Muscle layer of duodenum (tissue), 2 donors: Measurements from ENCODE around the gene TADA3.

Source experiments
- H3K27ac ChIP-seq: one replicate; pipeline ENCODE4 v1.7.0; 2013; ENCODE audit warnings: mild to moderate bottlenecking, low read length
- H3K27me3 ChIP-seq: one replicate; pipeline ENCODE4 v1.7.0; 2013; ENCODE audit warnings: low read depth, mild to moderate bottlenecking, control low read depth, low read length
- H3K36me3 ChIP-seq, 2 donors: one replicate each; pipeline ENCODE4 v1.7.0; 2013; ENCODE audit warnings: low read length in 2 of 2, control low read depth in 1 of 2, mild to moderate bottlenecking in 1 of 2; ENCODE audit not compliant: insufficient read depth in 2 of 2, control insufficient read depth in 1 of 2
- H3K4me1 ChIP-seq, 2 donors: one replicate each; pipeline ENCODE4 v1.7.0; 2013; ENCODE audit warnings: low read length in 2 of 2, mild to moderate bottlenecking in 2 of 2, control low read depth in 1 of 2, moderate library complexity in 1 of 2; ENCODE audit not compliant: insufficient read depth in 2 of 2, control insufficient read depth in 1 of 2
- H3K4me3 ChIP-seq, 2 donors: one replicate each; pipeline ENCODE4 v1.7.0; 2013; ENCODE audit warnings: low read length in 2 of 2, low read depth in 1 of 2, mild to moderate bottlenecking in 1 of 2
- H3K9me3 ChIP-seq, 2 donors: one replicate each; pipeline ENCODE4 v1.7.0; 2013; ENCODE audit warnings: low read length in 2 of 2, control low read depth in 1 of 2, mild to moderate bottlenecking in 1 of 2; ENCODE audit not compliant: control insufficient read depth in 1 of 2
- donor health status: healthy.

TADA3 gene

GRCh38 chr3:9770276-9770812, 21.9 kb downstream of the TADA3 start:
- peak overlapping the region; percentile 80 for H3K27ac ChIP-seq
- H3K27me3 ChIP-seq, result no peaks in the 10 kb centered on the region
- H3K4me3 ChIP-seq, result peak overlapping the region; percentile 59 to 81
- no peaks in the 10 kb centered on the region for H3K9me3 ChIP-seq
- peaks cover 21 to 36% of the 10 kb centered on the region in 2 donors for H3K4me1 ChIP-seq
- peaks cover under 1 to 7% of the 10 kb centered on the region in 2 donors for H3K36me3 ChIP-seq

- Histone ChIP-seq H3K36me3 (peaks cover 7 to 8% of the 10 kb centered on the region in 2 donors), H3K9me3 (no peaks in the 10 kb centered on the region), H3K27me3 (no peaks in the 10 kb centered on the region), H3K4me1 (peaks cover 21 to 36% of the 10 kb centered on the region in 2 donors), H3K4me3 (peak within 1 kb of the TSS; percentile 59 to 81), H3K27ac (peak within 1 kb of the TSS; percentile 80)
Measured at GRCh38 chr3:9769426-9770275, 22.6 kb downstream of the TADA3 start, which contains the start of gene CAMK1. CAMK1 (minus strand) TSS chr3:9769947; CDS start chr3:9767749, 2,198 bp downstream.

- Histone ChIP-seq H3K36me3 (peaks cover 7 to 8% of the 10 kb centered on the region in 2 donors), H3K4me1 (peaks cover 21 to 36% of the 10 kb centered on the region in 2 donors), H3K4me3 (peak overlapping the region; percentile 59 to 81), H3K27ac (peak overlapping the region; percentile 7), H3K27me3 (no peaks in the 10 kb centered on the region), H3K9me3 (no peaks in the 10 kb centered on the region)
Measured at GRCh38 chr3:9769012-9769411, 23.3 kb downstream of the TADA3 start.

- Histone ChIP-seq H3K4me3 (peak overlapping the region in 1 of 2 donors; percentile 81), H3K27ac (peak overlapping the region; percentile 7), H3K9me3 (no peaks in the 10 kb centered on the region), H3K36me3 (peaks cover 7 to 8% of the 10 kb centered on the region in 2 donors), H3K4me1 (peaks cover 21 to 36% of the 10 kb centered on the region in 2 donors), H3K27me3 (no peaks in the 10 kb centered on the region)
Measured at GRCh38 chr3:9768141-9768775, 24.0 kb downstream of the TADA3 start.

GRCh38 chr3:9767418-9767817, 24.9 kb downstream of the TADA3 start:
- H3K4me1 ChIP-seq, result peaks cover 21 to 36% of the 10 kb centered on the region in 2 donors
- H3K9me3 ChIP-seq, result no peaks in the 10 kb centered on the region
- no peak overlapping the region for H3K27ac ChIP-seq
- peaks cover 8 to 13% of the 10 kb centered on the region in 2 donors for H3K36me3 ChIP-seq
- no peaks in the 10 kb centered on the region for H3K27me3 ChIP-seq
- H3K4me3 ChIP-seq, result no peak overlapping the region

- Histone ChIP-seq H3K4me3 (no peak overlapping the region), H3K27me3 (no peaks in the 10 kb centered on the region), H3K36me3 (peaks cover 20 to 24% of the 10 kb centered on the region in 2 donors), H3K9me3 (no peaks in the 10 kb centered on the region), H3K4me1 (peaks cover 21 to 36% of the 10 kb centered on the region in 2 donors), H3K27ac (no peak overlapping the region)
Measured at GRCh38 chr3:9765865-9766264, 26.4 kb downstream of the TADA3 start.

- Histone ChIP-seq H3K36me3 (peaks cover 37 to 48% of the 10 kb centered on the region in 2 donors), H3K4me3 (no peak overlapping the region), H3K4me1 (peaks cover 0 to 11% of the 10 kb centered on the region in 2 donors), H3K27ac (no peak overlapping the region), H3K27me3 (no peaks in the 10 kb centered on the region), H3K9me3 (no peaks in the 10 kb centered on the region)
Measured at GRCh38 chr3:9762871-9763270, 29.4 kb downstream of the TADA3 start.

- H3K9me3 ChIP-seq, result no peaks in the 10 kb centered on the region
- H3K27ac ChIP-seq, result no peak overlapping the region
- peaks cover 40 to 57% of the 10 kb centered on the region in 2 donors for H3K36me3 ChIP-seq
- H3K4me3 ChIP-seq, result no peak overlapping the region
- H3K4me1 ChIP-seq, result peaks cover 0 to 1% of the 10 kb centered on the region in 2 donors
- no peaks in the 10 kb centered on the region for H3K27me3 ChIP-seq
Measured at GRCh38 chr3:9761919-9762318, 30.4 kb downstream of the TADA3 start.

GRCh38 chr3:9760779-9761505, 31.3 kb downstream of the TADA3 start:
- Histone ChIP-seq H3K4me1 (no peaks in the 10 kb centered on the region), H3K9me3 (no peaks in the 10 kb centered on the region), H3K36me3 (peaks cover 48 to 66% of the 10 kb centered on the region in 2 donors), H3K27me3 (no peaks in the 10 kb centered on the region), H3K4me3 (no peak overlapping the region), H3K27ac (no peak overlapping the region)

- H3K9me3 ChIP-seq, result no peaks in the 10 kb centered on the region
- no peak overlapping the region for H3K27ac ChIP-seq
- no peaks in the 10 kb centered on the region for H3K27me3 ChIP-seq
- peaks cover 0 to 9% of the 10 kb centered on the region in 2 donors for H3K4me1 ChIP-seq
- no peak overlapping the region for H3K4me3 ChIP-seq
- peaks cover 41 to 76% of the 10 kb centered on the region in 2 donors for H3K36me3 ChIP-seq
Measured at GRCh38 chr3:9757427-9757826, 34.8 kb downstream of the TADA3 start.
